SHP77 (cell line): ENCODE measurements around the gene KRT3.
"Not testable (repeated sequence)": the region's sequence is repeated elsewhere in the genome, so short reads cannot be mapped to it uniquely, and the experiment has no call there.

Experiments used
- DNase-seq, 2 experiments: peaks; one replicate each; lab custom pipeline; 2025; lab: John Stamatoyannopoulos, UW

The KRT3 gene

DNA sequence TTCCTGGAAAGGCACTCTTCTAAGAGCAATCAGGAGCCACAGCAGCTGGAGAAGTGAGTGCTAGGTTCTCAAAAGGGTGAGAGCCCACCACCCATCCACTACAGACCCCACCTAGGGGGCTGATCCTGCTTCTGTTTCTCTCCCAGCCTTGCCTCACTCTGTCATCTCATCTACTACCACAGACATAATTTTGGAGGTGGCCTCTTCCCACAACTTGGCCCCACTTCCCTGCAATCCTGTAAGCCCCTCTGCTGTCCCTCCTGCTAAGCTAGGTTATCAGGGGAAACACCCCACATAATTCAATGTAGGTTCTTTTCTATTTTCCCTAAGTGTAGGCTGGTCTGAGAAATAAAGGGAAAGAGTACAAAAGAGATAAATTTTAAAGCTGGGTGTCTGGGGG lies 35.3 kb downstream of the KRT3 start:
- no peak for DNase-seq

DNA sequence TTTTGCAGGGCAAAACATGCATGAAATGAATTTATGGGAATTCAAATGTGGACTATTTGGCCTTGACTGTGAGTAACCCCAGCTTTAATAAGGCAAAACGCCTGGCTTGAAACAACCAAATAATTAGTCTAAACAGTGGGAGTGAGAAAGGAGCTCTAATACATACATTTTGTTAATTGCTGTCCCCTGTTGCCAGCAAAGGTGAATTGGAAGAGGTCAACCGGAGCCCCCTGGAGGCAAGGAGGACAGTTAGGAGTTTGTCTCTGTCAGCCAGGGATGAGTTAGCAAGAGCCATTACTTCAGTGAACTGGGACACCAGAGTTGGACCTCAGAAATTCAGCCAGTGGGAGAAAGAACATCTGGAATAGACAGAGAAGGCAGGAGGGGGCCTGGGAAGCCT lies 36.2 kb downstream of the KRT3 start:
- DNase-seq, result no peak

DNA sequence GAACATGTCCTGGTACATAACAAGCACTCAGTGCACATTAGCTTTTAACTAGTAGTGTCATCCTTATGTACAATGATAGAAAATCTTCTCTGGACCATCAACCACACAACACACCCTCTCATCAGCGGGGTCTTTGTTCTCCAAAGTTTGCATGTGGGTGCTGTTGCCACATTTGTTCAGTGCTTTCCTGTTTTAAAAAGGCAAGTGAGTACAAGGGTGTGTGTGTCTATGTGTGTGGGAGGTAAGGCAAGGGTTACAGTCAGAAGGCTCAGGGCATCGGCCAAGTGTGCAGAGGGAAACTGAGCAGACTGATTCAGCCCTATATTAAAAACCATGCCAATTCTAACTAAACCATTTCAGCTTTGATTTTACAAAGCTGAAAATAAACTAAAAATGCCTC lies 36.7 kb downstream of the KRT3 start:
- no peak for DNase-seq

DNA sequence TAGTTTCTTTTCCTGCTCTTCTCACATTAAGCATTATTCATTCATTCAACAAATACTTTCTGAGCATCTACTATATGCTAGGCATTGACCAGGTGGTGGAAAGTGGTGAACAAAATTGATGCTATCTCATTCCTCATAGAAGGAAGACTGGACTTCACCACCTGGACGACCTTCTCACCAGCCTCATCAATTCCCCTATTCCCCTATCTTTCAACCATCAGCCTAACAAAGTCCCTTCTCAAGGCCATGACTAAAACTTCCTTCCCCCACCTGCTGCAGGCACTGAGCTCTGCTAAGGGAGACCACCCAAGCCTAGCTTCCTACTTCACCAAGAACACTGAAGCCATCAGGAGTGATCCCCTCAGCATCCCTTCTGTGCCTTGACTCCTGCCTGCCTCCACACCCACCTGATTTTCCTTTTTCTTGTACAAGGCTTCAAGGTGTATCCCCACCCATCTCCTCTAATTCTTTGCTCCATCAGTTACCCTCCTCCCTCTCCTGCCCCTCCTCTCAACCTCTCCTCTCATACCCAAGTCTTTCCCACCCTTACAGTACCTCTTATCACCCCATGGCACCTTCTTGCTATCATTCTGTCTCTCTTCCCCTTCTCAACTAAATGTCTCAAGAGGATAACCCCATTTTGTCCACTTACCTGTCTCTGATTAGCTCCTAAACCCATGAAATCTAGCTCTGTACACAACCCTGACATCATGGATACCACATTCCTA lies 38.3 kb downstream of the KRT3 start:
- no peak for DNase-seq

DNA sequence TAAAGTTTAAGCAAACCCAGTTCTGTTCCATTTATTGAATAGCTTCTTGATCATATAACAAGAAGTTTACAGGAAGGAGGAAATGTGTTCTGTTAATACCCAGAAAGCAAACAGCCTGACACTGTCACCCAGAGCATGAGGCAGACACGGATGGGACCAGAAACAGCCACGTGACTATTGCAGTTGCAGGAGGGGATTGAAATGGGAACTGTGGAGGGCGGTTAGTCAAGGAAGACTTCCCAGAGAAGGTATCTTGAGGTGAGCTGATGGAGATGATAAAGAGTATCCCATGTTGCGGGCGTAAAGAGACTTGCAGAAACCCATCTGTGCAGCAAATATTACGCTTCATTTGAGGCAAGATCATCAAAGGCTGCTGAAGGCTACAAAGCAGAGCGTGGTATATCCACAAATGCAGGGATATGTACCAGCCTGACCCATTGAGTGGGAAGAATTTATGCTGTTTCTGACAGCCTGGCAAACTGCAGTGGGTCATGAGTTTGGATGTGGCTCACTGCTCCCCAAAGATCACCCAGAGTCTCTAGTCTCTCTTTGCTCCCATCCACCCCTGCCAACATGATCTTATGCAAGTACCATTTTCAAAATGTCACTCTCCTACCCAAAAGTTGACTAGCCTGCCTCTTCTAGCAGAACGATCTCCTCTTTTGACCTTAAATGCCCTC lies 39.5 kb downstream of the KRT3 start:
- no peak for DNase-seq

DNA sequence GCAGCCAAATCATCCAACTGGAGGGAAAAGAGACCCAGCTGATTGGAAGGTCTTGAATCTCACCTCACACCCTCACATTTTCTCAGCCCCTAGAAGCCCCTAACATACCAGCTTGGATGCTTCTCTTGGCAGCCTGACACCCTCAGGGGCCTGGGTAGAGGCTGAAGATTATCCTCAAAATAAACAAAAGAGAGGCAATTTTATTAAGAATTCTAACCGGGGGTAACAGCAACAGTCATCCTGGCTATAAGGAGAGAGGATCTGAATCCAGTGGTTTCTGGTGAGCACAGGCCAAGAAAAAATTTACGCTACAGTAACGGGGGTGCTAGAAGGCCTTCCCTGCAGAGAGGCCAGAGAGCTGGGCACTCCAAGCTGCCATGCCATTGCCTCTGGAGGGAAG lies 40.4 kb downstream of the KRT3 start:
- no peak for DNase-seq

DNA sequence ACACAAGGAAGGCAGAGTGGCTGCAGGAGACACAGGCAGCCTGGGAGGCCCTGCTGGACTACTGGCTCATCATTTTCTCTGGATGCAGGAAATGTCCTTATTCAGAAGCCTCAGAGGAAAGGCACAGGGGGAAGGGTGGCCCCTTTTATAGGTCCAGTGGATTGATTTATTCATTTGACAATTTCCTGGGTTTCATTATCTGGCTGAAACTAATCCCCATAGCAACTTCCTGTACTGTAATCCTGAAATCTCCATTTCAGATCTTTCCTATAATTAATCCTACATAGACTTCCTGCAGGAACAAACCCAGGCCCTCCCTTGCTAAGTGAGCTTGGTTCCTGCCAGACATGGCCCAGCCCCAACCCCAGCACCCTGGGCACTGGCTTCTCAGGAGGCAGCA lies 41.8 kb downstream of the KRT3 start:
- no peak for DNase-seq

DNA sequence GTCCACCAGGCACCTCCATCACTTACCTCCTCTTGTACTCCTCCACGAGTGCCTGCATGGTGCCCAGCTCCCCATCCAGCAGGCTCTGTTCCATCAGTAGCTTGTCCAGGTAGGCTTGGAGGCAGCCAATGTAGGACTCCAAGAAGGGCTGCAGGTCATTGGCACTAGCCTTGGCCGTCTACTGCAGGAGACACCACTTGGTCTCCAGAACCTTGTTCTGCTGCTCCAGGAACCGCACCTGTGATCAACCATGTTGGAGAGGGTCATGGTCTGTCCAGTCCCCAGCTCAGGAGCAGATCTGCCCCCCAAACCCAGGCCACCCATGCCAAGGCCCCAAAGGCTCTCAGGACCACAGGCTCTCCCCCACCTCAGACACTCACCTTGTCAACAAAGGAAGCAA lies 42.6 kb downstream of the KRT3 start:
- no peak for DNase-seq

DNA sequence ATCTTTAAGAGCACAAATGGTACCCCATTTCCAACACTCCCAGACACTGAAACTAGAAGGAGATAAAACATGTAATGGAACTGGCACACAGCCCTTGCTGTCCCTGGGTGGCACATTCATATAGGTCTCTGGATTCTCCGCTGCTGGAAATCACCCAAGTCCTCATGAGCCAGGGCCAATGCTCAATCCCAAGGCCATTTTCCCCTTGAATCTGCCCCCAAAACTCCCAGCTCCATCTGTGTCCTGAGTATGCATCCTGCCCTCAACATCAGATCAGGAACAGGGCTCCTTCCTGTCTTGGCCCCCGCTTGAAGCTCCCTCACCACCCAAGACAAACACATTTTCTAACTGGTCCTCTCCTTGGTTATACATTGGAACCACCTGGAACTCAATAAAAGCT lies 43.4 kb downstream of the KRT3 start:
- no peak for DNase-seq

DNA sequence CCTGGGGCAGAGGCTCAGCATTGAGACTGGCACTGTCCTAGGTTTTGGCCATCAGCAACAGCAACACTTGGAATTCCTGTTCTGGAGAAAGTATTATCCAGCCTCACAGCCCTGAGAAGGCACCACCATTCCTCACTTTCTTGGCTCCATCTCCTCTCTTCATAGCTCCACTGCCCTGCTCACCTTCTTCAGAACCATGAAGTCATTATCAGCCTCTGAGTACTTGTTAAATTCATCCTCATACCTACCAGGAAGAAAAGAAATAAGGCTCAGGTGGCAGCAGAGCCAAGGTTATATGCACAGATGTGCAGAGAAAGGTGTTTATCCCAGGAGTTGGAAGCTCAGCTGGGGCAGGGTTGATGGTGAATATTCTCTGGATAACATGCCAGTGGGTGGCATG lies 44.1 kb downstream of the KRT3 start:
- no peak for DNase-seq

DNA sequence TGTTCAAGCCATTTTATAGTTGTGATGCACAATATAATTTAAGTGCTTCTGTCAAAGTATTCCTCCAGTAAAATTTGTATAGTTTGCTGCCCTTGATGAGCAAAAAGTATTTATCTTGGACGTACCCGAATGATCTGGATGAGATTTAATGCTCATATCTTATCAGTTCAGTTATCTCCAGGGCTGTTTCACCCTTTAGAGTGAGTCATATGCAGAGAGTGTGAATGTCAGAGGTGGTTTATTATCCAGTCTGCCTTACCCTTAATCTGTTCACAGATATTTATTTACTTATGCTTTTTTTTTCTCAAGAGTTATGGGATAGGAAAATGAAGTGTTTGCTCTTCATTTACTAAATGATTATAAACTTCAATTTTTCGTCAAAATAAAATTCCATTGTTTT lies 45.4 kb downstream of the KRT3 start:
- not testable (repeated sequence) for DNase-seq

DNA sequence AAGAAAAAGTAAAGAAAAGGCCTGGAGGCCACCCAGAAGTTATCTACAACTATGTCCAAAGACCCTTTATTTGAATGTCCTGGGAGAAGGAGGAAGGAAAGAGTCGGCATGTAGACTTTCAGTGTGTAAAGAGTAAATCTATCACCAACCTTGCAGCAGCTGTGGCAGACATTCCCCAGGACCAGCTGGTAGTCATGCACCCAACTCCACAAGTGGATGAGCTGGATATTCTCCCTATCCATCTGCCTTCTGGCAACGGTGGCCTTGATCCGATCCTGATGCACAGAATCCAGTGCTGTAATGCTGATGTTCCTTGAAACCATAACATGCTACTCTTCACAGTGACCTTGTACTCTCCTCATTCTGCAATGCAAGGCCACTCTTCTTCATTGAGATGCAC lies 46.1 kb downstream of the KRT3 start:
- DNase-seq, result no peak

DNA sequence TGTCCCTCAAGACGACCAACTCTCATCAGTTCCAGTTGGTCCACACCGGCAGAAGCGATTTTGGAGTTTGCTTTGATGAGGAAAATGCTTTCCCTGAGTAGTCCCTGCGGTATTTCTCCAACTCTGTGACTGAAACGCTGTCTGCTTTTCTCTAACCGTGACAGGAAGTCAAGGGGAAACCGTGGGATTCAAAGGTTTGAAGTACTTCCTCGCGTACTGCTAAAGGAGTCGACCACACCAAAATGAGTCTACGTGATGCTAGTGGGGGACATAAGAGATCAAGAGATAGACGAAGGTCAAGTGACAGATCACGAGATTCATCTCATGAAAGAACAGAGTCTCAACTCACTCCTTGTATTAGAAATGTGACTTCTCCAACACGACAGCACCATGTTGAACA lies 47.3 kb downstream of the KRT3 start:
- no peak for DNase-seq

DNA sequence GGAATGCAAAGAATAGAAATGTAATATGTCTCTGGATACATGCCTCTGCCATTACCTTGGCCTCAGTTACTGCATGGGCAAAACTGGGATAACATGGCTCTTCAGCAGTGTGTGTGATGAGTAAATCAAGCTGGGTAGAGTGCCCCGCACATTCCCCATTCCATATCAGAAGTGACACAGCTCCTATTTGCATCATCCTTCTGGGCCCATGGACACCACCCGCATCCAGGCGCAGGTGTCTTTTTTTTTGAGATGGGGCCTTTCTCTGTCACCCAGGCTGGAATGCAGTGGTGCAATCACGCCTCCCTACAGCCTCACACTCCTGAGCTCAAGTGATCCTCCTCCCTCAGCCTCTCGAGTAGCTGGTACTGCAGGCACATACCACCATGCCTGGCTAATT lies 50.4 kb downstream of the KRT3 start:
- DNase-seq, result no peak

DNA sequence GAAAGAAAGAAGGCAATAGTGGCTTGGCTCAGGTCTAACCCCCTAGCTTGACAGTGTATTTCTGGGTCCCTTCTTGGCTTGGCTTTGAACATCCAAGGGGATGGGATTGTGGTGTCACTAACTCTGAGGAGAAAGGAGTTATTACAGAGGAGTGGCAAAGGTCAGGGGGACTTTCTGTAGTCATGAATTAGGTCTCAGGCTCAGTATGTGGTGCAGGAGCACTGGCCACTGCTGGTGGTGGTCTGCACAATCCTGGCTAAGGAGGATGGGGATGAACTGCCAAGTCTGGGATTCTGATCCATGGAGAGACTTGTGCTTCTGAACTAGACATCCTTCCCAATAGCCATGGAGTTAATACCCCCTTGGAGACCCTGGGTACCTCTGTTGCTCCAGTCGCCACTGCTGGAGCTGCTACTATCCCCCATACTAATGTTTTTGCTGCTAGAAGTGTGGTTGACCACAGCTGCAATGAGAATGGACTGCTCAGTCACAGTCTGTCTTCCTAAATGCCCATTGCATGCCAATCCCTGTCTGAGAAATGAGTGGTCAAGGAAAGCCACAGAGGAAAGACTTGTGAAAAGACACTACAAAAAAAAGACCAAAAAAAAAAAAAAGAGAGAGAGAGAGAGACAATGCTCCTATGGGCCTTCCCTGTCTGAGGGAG lies 51.3 kb downstream of the KRT3 start:
- DNase-seq, result no peak

DNA sequence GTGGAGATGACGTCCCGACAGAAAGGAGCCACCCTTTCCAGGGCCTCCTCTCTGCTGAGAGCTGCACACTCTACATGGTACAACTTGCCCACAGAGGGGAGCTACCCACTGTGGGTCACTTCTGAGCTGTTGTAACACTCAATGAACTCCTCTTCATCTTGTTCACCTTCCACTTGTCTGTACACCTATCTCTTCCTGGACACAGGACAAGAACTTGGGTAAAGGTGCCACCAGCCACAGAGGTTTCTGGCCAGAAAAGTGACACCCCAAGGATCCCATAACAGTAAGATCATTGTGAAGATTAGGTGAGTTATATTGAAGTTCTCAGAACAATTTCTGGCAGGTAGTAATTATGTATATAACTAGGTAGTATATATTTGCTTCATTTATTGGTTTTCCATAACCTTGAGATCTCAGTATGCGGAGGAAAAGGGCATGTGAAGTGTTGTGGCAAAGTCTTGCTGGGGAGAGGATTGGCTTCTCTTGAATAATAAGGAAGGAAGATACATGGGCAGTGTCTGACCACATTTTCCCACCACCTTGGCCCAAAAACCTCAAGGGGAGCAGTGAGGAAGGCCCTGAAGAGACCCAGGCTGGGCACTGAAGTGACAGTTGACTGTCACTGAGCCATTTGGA lies 53.0 kb downstream of the KRT3 start:
- DNase-seq, result no peak

DNA sequence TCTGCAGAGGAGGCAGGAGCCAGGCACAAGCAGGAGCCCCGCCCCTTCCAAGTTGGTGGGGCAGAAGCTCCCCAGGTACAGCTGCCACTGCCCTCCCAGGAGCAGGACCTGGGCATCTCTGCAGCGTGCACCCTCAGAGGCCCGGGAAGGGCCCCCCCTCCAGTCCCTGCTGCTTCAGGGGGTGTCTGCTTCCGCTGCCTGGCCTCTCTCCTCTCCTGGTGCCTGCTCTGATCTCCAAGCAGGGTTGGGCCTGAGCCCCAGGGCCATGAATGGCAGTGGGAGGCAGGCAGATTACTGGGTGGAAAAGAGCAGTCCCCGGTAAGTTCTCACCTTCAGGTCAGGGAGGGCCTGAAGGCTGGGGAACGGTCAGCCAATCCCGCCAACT lies 53.7 kb downstream of the KRT3 start:
- no peak for DNase-seq

DNA sequence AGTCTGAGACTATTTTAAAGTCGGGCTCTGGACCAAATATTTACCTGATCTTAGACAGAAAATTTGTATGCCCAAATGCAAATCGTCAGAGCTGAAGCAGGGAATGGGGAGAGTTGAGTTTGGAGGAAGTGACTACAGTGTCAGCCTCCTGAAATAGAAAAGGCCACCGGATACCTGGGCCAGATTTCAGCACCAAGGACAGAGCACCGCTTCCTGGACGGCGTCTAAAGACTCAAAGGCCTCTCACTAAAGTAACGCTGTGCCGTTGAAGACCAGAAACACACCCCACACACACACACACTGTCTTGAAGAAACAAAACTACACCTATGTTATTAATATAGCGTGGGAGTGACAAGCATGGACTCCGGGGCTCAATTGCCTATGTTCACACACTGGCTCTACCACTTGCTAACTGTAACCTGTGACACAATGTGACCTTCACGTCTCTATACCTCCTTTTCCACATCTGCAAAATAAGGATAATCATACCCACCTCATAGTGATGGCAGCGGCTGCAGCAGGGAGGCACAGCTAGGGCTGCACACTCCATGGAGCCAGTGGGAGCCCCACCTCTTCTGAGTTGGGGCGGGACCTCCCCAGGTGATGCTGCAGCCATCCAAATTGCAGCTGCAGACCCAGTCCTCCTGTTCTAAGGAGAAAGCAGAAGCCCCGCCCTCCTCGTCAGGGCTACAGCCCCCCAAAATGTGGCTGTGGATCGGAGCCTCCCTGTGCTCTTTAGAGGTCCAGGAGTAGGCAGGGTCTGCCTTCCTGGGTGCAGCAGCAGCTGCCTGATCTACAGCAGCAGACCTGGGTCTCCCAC lies 54.3 kb downstream of the KRT3 start:
- DNase-seq, result no peak

DNA sequence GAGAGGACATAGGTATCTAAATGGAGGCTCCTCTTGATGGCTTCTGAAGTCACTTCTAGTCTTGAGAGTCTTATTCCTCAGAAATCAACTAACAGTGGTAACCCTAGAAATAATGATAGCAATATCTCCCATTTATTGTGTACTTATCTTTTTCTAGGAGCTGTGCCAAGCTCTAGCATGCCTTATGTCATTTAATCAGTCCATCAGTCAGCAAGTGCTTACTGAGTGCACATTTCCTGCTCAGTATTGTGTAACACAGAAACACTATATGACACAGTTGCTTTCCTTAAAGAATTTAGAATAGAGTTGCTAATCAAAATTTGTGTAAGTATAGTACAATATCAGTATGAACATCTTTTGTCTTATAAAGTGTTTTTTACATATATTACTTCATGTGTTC lies 55.3 kb downstream of the KRT3 start:
- no peak for DNase-seq

DNA sequence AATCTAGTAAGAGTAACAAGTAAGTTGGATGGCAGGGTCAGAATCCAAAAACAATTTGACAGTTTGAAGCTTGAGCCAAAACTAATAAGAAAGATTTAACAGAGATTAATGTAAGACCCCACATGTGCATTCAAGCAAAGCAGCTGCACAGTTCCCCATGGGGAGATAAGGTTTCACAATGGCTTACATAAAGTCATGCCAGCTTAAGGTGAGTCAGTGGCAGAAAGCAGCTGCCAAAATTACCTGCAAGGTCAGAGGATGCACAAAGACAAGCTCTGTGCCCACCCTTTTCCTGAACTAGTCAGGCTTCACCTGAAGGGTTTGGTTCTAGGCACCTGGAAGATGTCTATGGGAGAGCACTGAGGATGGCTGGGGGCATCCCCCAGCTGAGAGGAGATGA lies 56.0 kb downstream of the KRT3 start:
- DNase-seq, result no peak
